Heart left ventricle (tissue), 13 donors: ENCODE measurements around the gene TMEM184B.

Experiments used
- POLR2A ChIP-seq, 2 donors: fragments of 450-650 bp; IDR thresholded peaks; one replicate each; pipeline ENCODE4 v1.6.1; 2017; ENCODE audit warnings: antibody characterized with exemption in 2 of 2, mild to moderate bottlenecking in 2 of 2, moderate library complexity in 2 of 2
- TF ChIP-seq, protein P1 (sequence below), 12 donors: fragments of 200-600 bp; sonication (generic) in 4 of 12; IDR thresholded peaks; one replicate each; pipeline versions ENCODE4 v1.5.0 to v1.8.0; 2018 to 2022; ENCODE audit warnings: antibody characterized with exemption in 12 of 12, mild to moderate bottlenecking in 5 of 12
- donor health status: ischemic (EF 13 %, LVEDD 7.1; RV severe dilation, severe dysfunction).
- donor health status: DM: no; HTN: yes; CAD: no.
- donor health status: DM: no; HTN: no; CAD: no.
- donor health status: ischemic (EF 25% LVEDD 6.9; RV normal size, moderate dysfunction).
- donor health status: ischemic (EF 25% LVEDD 5.7; RV mildly dilated, moderate dysfunction).
- donor health status: ischemic (EF 35%, LVEDD 5.7; RV mildly dilated, moderate dysfunction).
- donor health status: nonischemic (EF 11% LVEDD 7.7; RV severe dilation, severe dysfunction).
- donor health status: DM: yes; HTN: yes; CAD: no.
- donor health status: PGD.
- donor health status: ischemic (EF 29% LVEDD 5.4; RV normal size, mild dysfunction).
- donor health status: nonischemic (EF 23%, LVEDD 6.1; RV moderate dilation, normal function).

DNA sequence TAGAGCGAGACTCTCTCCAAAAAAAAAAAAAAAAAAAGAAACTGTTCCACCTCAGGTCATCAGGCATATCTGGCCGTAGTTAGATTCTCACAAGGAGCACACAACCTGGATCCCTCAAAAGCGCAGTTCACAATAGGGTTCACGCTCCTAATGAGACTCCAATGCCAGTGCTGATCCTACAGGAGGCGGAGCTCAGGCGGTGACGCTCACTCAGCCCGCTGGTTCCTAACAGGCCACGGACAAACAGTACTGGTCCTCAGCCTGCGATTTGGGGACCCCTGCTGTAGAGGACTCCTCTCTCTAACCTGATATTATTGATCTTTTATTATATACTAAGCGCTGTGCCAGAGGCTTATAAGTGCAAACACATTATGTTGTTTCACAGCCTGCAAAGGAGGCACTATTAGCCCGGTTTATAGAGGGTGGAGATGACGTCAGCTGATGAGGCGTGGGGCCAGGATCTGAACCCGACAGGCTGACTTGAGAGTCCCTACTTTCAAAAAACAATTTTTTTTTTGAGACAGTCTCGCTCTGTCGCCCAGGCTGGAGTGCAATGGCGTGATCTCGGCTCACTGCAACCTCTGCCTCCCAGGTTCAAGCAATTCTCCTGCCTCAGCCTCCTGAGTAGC is 75.9 kb downstream of the TMEM184B start:
- TF ChIP-seq, protein P1, sequence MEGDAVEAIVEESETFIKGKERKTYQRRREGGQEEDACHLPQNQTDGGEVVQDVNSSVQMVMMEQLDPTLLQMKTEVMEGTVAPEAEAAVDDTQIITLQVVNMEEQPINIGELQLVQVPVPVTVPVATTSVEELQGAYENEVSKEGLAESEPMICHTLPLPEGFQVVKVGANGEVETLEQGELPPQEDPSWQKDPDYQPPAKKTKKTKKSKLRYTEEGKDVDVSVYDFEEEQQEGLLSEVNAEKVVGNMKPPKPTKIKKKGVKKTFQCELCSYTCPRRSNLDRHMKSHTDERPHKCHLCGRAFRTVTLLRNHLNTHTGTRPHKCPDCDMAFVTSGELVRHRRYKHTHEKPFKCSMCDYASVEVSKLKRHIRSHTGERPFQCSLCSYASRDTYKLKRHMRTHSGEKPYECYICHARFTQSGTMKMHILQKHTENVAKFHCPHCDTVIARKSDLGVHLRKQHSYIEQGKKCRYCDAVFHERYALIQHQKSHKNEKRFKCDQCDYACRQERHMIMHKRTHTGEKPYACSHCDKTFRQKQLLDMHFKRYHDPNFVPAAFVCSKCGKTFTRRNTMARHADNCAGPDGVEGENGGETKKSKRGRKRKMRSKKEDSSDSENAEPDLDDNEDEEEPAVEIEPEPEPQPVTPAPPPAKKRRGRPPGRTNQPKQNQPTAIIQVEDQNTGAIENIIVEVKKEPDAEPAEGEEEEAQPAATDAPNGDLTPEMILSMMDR (IDR thresholded peaks at IDR 0.05): no peak
- TF ChIP-seq POLR2A (IDR thresholded peaks at IDR 0.05): no peak
